SU-DHL-6 (cell line): ENCODE measurements around the gene TMEM273.

ENCODE experiments used
- CTCF ChIP-seq: fragments of 200-600 bp; sonication (generic); IDR thresholded peaks from one replicate; pipeline ENCODE4 v1.5.1; 2017; ENCODE audit warnings: antibody characterized with exemption, mild to moderate bottlenecking, low read length, moderate library complexity; ENCODE audit not compliant: insufficient read depth, poor library complexity, severe bottlenecking
- EZH2phosphoT487 ChIP-seq: fragments of 200-600 bp; sonication (generic), shearing (Covaris generic); conservative IDR thresholded peaks from 2 replicates; pipeline ENCODE4 v1.6.1; 2018; ENCODE audit warnings: mild to moderate bottlenecking, antibody characterized with exemption, low read length, moderate library complexity, mixed read lengths

GRCh38 chr10:49213211-49213610, 25.0 kb upstream of the TMEM273 start:
- TF ChIP-seq CTCF (no peak), EZH2phosphoT487 (no peak)
